KMS-11 (cell line): Measurements from ENCODE around the gene LENG9.

Experiments
- H2AFZ ChIP-seq: fragments of 200-600 bp; sonication (generic); 2 replicates; pipeline ENCODE4 v1.6.1; 2016; ENCODE audit warnings: antibody characterized with exemption, mixed run types, low read depth
- H3K27ac ChIP-seq: fragments of 200-600 bp; sonication (generic); 2 replicates; pipeline ENCODE4 v1.6.1; 2016; ENCODE audit warnings: mild to moderate bottlenecking, mixed run types
- H3K27me3 ChIP-seq: fragments of 200-600 bp; sonication (generic); 2 replicates; pipeline ENCODE4 v1.6.1; 2017; ENCODE audit warnings: mild to moderate bottlenecking, low read depth, mixed run types, moderate library complexity; ENCODE audit not compliant: insufficient read depth
- H3K36me3 ChIP-seq: fragments of 200-600 bp; sonication (generic); 2 replicates; pipeline ENCODE4 v1.6.1; 2017; ENCODE audit warnings: mild to moderate bottlenecking, mixed run types; ENCODE audit not compliant: insufficient read depth
- H3K4me1 ChIP-seq: fragments of 200-600 bp; sonication (generic); 2 replicates; pipeline ENCODE4 v1.6.1; 2016; ENCODE audit warnings: mild to moderate bottlenecking, low read depth, mixed run types; ENCODE audit not compliant: poor library complexity, severe bottlenecking
- H3K4me2 ChIP-seq: fragments of 200-600 bp; sonication (generic); 2 replicates; pipeline ENCODE4 v1.7.0; 2016; ENCODE audit warnings: mild to moderate bottlenecking, mixed run types
- H3K4me3 ChIP-seq: fragments of 200-600 bp; sonication (generic); IDR thresholded peaks from 2 replicates; pipeline ENCODE4 v1.6.1; 2017; ENCODE audit warnings: low read depth, low read length, mixed read lengths; ENCODE audit not compliant: insufficient read depth
- H3K79me2 ChIP-seq: fragments of 200-600 bp; sonication (generic); 2 replicates; pipeline ENCODE4 v1.6.1; 2016; ENCODE audit warnings: low read depth, mixed run types; ENCODE audit not compliant: insufficient read depth
- H3K9ac ChIP-seq: fragments of 200-600 bp; sonication (generic); 2 replicates; pipeline ENCODE4 v1.6.1; 2016; ENCODE audit warnings: mild to moderate bottlenecking, mixed run types
- H4K20me1 ChIP-seq: fragments of 200-600 bp; sonication (generic); 2 replicates; pipeline ENCODE4 v1.6.1; 2016; ENCODE audit warnings: mild to moderate bottlenecking, mixed run types; ENCODE audit not compliant: insufficient read depth
- TF ChIP-seq, protein P1 (sequence below): fragments of 200-600 bp; sonication (generic); conservative IDR thresholded peaks from 2 replicates; pipeline ENCODE4 v1.6.1; 2017; ENCODE audit warnings: low read depth, mild to moderate bottlenecking, antibody characterized with exemption, low read length, moderate library complexity, mixed read lengths

The LENG9 gene

GRCh38 chr19:54444737-54445136, 18.8 kb downstream of the LENG9 start:
- H3K4me1 ChIP-seq: peaks cover 11% of the 10 kb centered on the region
- H3K9ac ChIP-seq: no peak overlapping the region
- H3K27me3 ChIP-seq: no peaks in the 10 kb centered on the region
- H3K36me3 ChIP-seq: no peaks in the 10 kb centered on the region
- TF ChIP-seq, protein P1, sequence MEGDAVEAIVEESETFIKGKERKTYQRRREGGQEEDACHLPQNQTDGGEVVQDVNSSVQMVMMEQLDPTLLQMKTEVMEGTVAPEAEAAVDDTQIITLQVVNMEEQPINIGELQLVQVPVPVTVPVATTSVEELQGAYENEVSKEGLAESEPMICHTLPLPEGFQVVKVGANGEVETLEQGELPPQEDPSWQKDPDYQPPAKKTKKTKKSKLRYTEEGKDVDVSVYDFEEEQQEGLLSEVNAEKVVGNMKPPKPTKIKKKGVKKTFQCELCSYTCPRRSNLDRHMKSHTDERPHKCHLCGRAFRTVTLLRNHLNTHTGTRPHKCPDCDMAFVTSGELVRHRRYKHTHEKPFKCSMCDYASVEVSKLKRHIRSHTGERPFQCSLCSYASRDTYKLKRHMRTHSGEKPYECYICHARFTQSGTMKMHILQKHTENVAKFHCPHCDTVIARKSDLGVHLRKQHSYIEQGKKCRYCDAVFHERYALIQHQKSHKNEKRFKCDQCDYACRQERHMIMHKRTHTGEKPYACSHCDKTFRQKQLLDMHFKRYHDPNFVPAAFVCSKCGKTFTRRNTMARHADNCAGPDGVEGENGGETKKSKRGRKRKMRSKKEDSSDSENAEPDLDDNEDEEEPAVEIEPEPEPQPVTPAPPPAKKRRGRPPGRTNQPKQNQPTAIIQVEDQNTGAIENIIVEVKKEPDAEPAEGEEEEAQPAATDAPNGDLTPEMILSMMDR: no peak
- no peak overlapping the region for H3K27ac ChIP-seq
- no peak overlapping the region for H3K4me2 ChIP-seq
- peaks cover 26% of the 10 kb centered on the region for H3K79me2 ChIP-seq
- no peaks in the 10 kb centered on the region for H4K20me1 ChIP-seq
- no peak overlapping the region for H2AFZ ChIP-seq
- H3K4me3 ChIP-seq: no peak overlapping the region

DNA sequence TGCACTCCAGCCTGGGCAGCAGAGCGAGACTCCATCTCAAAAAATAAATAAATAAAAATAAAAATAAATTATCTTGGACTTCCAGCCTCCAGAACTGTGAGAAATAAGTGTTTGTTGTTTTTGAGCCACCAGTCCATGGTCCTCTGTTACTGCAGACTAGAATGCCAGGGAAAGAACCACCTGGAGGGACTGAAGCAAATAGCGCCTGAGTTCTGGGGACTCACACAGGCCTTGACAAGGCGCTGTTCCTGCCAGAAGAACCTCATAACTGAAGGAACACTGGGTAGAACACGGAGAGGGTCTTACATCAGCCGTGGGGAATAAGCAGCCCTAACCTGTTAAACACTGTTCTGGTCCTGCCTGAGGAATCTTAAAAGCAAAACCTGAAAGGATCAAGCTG, 22.9 kb downstream of the LENG9 start:
- H3K4me2 ChIP-seq: no peak overlapping the region
- TF ChIP-seq, protein P1: no peak

DNA sequence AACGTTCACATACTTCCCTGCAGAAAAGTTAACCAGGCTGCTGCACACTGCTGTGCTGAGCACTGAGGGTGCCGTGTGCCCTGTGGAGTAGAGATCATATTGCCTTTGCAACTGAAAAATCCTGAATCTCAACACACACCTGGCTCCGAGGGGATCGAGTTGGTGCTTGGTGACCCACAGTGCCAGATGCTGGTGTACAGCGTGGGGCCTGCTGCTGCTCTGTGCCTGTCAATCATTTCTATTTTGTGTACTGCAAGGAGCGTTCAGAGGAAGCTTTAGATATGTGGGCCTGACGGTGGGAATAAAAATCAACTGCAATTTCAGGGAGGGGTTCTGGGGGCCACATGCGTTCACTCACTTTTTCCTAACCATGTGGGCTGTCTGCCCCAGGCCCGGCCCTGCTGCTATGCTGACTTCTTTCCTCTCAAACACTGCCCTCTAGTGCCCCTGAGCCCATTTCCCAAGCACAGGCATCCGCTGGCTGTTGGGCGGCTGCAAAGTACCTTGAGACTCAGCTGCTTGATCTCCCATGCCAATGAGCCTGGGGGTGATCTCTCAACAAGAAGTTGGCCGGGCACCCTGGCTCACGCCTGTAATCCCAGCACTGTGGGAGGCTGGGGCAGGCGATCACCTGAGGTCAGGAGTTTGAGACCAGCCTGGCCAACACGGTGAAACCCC, 24.3 kb downstream of the LENG9 start:
- no peak overlapping the region for H2AFZ ChIP-seq
- H3K79me2 ChIP-seq: no peaks in the 10 kb centered on the region
- H3K4me2 ChIP-seq: no peak overlapping the region
- H3K4me1 ChIP-seq: no peaks in the 10 kb centered on the region
- no peak overlapping the region for H3K9ac ChIP-seq
- no peaks in the 10 kb centered on the region for H3K36me3 ChIP-seq
- H3K4me3 ChIP-seq: no peak overlapping the region
- H3K27me3 ChIP-seq: no peaks in the 10 kb centered on the region
- H4K20me1 ChIP-seq: no peaks in the 10 kb centered on the region
- TF ChIP-seq, protein P1: no peak
- no peak overlapping the region for H3K27ac ChIP-seq

More for the DNA sequence above, 22.9 kb downstream of the LENG9 start:
- no peak overlapping the region for H2AFZ ChIP-seq
- H3K4me3 ChIP-seq: no peak overlapping the region
- no peaks in the 10 kb centered on the region for H3K36me3 ChIP-seq
- no peak overlapping the region for H3K27ac ChIP-seq
- no peak overlapping the region for H3K9ac ChIP-seq
- no peaks in the 10 kb centered on the region for H3K79me2 ChIP-seq
- no peaks in the 10 kb centered on the region for H3K4me1 ChIP-seq
- no peaks in the 10 kb centered on the region for H3K27me3 ChIP-seq
- no peaks in the 10 kb centered on the region for H4K20me1 ChIP-seq

GRCh38 chr19:54436628-54437252, 26.8 kb downstream of the LENG9 start:
- Histone ChIP-seq H3K9ac (no peak overlapping the region), H3K27ac (no peak overlapping the region), H3K36me3 (no peaks in the 10 kb centered on the region), H4K20me1 (no peaks in the 10 kb centered on the region), H3K4me1 (no peaks in the 10 kb centered on the region), H3K27me3 (peaks cover 5% of the 10 kb centered on the region; the same call in 1 of the 2 replicates), H3K79me2 (no peaks in the 10 kb centered on the region), H3K4me3 (no peak overlapping the region), H2AFZ (no peak overlapping the region), H3K4me2 (no peak overlapping the region)
- TF ChIP-seq, protein P1: no peak
